ENCODE results near the gene CCNB2. TPM values are rescaled to one million over a fixed set of nuclear protein-coding genes. Genes with fewer than 3 reads are reported as not detected.

Gene CCNB2
- total and polyA plus RNA-seq, 7 donors = 0.12 to 0.25 (median 0.17) TPM; not detected in 2

DNA sequence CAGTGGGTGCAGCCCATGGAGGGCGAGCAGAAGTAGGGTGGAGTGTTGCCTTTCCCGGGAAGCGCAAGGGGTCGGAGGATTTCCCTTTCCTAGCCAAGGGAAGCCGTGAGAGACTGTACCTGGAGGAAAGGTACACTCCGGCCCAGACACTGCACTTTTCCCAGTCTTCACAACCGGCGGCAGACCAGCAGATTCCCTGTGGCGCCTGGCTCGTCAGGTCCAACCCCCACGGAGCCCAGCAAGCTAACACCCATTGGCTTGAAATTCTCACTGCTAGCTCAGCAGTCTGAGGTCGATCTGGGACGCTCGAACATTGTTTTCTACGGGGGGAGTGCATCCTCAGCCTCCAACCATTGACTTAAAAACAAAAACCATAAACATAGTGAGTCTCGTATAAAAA, 26.5 kb downstream of the CCNB2 start:
- Histone ChIP-seq H3K36me3 (ENCODE audit: insufficient read depth in 1 of 2, low read depth in 1 of 2) (peaks cover 4 to 36% of the 10 kb centered on the region in 2 donors), H3K4me1 (no peaks in the 10 kb centered on the region), H3K4me3 (no peak overlapping the region), H3K27me3 (ENCODE audit: insufficient read depth in 3 of 3, low read length in 2 of 3) (no peaks in the 10 kb centered on the region), H3K27ac (no peak overlapping the region), H3K9me3 (no peaks in the 10 kb centered on the region)
- no peak for DNase-seq
- intact Hi-C loops (cut with DNase I) = no loop called here
- no peak for ATAC-seq
- 96 to 97% (median 96%) methylated on average over 16 of the region's 16 CpGs for WGBS, 3 donors
- no peak for TF ChIP-seq CTCF (IDR thresholded peaks at IDR 0.05)

DNA sequence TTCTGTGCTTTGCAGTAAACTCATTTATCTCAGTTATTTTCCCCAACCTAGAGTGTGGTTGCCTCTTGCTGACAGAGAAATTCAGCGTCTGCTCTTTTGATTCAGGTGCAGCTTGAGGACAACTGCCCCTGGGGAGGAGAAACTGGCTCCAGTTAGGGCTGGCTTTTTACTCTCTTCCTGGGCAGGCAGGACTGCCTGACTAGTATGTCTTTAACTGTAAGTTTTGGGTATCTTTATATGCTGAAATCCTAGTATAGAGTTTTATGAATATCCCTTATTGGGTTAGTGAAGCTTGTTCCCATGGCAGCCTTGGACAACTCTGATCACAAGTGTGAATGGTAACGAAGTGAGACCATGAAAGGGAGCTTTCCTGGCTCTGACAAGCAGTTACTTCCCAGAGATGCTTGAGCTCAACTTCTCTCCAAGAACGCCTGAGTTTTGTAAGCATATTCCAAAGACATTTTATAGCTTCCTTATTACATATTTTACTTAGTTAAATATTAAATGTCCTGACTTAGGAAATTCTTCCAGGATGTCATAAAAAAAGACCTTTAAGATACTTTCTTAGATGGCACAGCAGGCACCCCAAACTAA, 27.1 kb downstream of the CCNB2 start:
- H3K4me3 ChIP-seq = no peak overlapping the region
- no peaks in the 10 kb centered on the region for H3K4me1 ChIP-seq
- WGBS, 3 donors = 87 to 95% (median 87%) methylated on average over 3 of the region's 3 CpGs
- H3K27me3 ChIP-seq (ENCODE audit: insufficient read depth in 3 of 3, low read length in 2 of 3) = no peaks in the 10 kb centered on the region
- TF ChIP-seq CTCF (IDR thresholded peaks at IDR 0.05) = no peak
- intact Hi-C loops (cut with DNase I) = no loop called here
- no peak for DNase-seq
- H3K9me3 ChIP-seq = no peaks in the 10 kb centered on the region
- H3K36me3 ChIP-seq (ENCODE audit: insufficient read depth in 1 of 2, low read depth in 1 of 2) = peaks cover 4 to 42% of the 10 kb centered on the region in 2 donors
- no peak overlapping the region for H3K27ac ChIP-seq
- no peak for ATAC-seq

- Histone ChIP-seq H3K36me3 (ENCODE audit: insufficient read depth in 1 of 2, low read depth in 1 of 2) (peaks cover 4 to 60% of the 10 kb centered on the region in 2 donors), H3K4me3 (no peak overlapping the region), H3K4me1 (no peaks in the 10 kb centered on the region), H3K27me3 (ENCODE audit: insufficient read depth in 3 of 3, low read length in 2 of 3) (no peaks in the 10 kb centered on the region), H3K9me3 (no peaks in the 10 kb centered on the region), H3K27ac (no peak overlapping the region)
- intact Hi-C loops (cut with DNase I) = no loop called here
- ATAC-seq (no peak), DNase-seq (no peak)
- TF ChIP-seq CTCF (IDR thresholded peaks at IDR 0.05) = no peak
- WGBS, 3 donors = 96 to 98% (median 98%) methylated on average over 6 of the region's 6 CpGs
Observed at GRCh38 chr15:59133929-59134427, 29.0 kb downstream of the CCNB2 start.

GRCh38 chr15:59137566-59137965, 32.6 kb downstream of the CCNB2 start:
- Histone ChIP-seq H3K27me3 (ENCODE audit: insufficient read depth in 3 of 3, low read length in 2 of 3) (no peaks in the 10 kb centered on the region), H3K4me3 (no peak overlapping the region)

More at GRCh38 chr15:59137566-59137965, 32.6 kb downstream of the CCNB2 start:
- Histone ChIP-seq H3K27ac (no peak overlapping the region), H3K9me3 (no peaks in the 10 kb centered on the region), H3K4me1 (no peaks in the 10 kb centered on the region), H3K36me3 (ENCODE audit: insufficient read depth in 1 of 2, low read depth in 1 of 2) (peaks cover 4 to 61% of the 10 kb centered on the region in 2 donors)
- no peak for TF ChIP-seq CTCF (IDR thresholded peaks at IDR 0.05)
- intact Hi-C loops (cut with DNase I) = no loop called here
- ATAC-seq = no peak
- DNase-seq = no peak
- WGBS, 3 donors = 56 to 66% (median 57%) methylated on average over 2 of the region's 2 CpGs
